A549 (cell line): ENCODE data around the gene CLPSL2. TPM values are rescaled to one million over a fixed set of nuclear protein-coding genes. Genes with fewer than 3 reads are reported as not detected.
A peak's percentile ranks its signal among the peaks of the same experiment; 100 is the strongest.

Experiments
- ATAC-seq, 2 experiments: fragments of 200-7000 bp in 1 of 2; fragments of >200 bp in 1 of 2; cut with Nextera tagmentation in 1 of 2; cut with Tn5 transposase in 1 of 2; 3 replicates each; pipeline versions ENCODE4 v1.8.0 to v1.9.1; 2018 to 2020; ENCODE audit warnings: mild to moderate bottlenecking in 1 of 2, moderate library complexity in 1 of 2
- CTCF ChIA-PET: fragments of 300-600 bp; sonication (Branson Sonifier 250); formaldehyde crosslinking; extraction: SDS; loops from one replicate; lab custom pipeline; 2021; ENCODE audit warnings: antibody characterized with exemption, inconsistent platforms; lab: Yijun Ruan, JAX
- POLR2A ChIA-PET: fragments of 350-600 bp; formaldehyde crosslinking; extraction: SDS; loops from one replicate; lab custom pipeline; 2021; ENCODE audit warnings: antibody characterized with exemption, inconsistent platforms; lab: Yijun Ruan, JAX
- DNase-seq, 2 experiments: peaks; one replicate each; pipeline versions ENCODE4 v3.0.0 to v3.0.0-alpha.2; 2011 to 2016; ENCODE audit warnings: low read depth in 1 of 2, low spot score in 1 of 2
- FAIRE-seq: peaks from 2 replicates; lab custom pipeline; 2011; peaks lifted over from hg19 to GRCh38; lab: Jason Lieb, UNC
- H3K27ac ChIP-seq, 2 experiments: fragments of >200 bp; sonication (Bioruptor Twin); formaldehyde crosslinking; 3 replicates each; pipeline ENCODE4 v1.5.1; 2016 to 2017
- H3K4me1 ChIP-seq: fragments of >200 bp; sonication (Bioruptor Twin); formaldehyde crosslinking; 3 replicates; pipeline ENCODE4 v1.6.1; 2016
- H3K4me2 ChIP-seq: fragments of >200 bp; sonication (Bioruptor Twin); formaldehyde crosslinking; 3 replicates; pipeline ENCODE4 v1.6.1; 2016
- H3K4me3 ChIP-seq: fragments of >200 bp; sonication (Bioruptor Twin); formaldehyde crosslinking; 3 replicates; pipeline ENCODE4 v1.5.1; 2016
- H3K9me3 ChIP-seq: fragments of >200 bp; sonication (Bioruptor Twin); formaldehyde crosslinking; 3 replicates; pipeline ENCODE4 v1.6.1; 2016
- CBX8 ChIP-seq: fragments of 200-600 bp; sonication (generic); IDR thresholded peaks from 2 replicates; pipeline ENCODE4 v1.6.1; 2016
- CEBPB ChIP-seq, 2 experiments: fragments of >200 bp in 1 of 2; sonication (Bioruptor Twin) in 1 of 2; formaldehyde crosslinking in 1 of 2; IDR thresholded peaks; 2 replicates each; pipeline ENCODE4 v1.6.1; 2012 to 2016
- CHD2 ChIP-seq: fragments of 150-350 bp; IDR thresholded peaks from 2 replicates; pipeline ENCODE4 v1.6.1; 2014; ENCODE audit warnings: low read length; ENCODE audit not compliant: partially characterized antibody
- CHD4 ChIP-seq: fragments of 200-600 bp; sonication (generic); IDR thresholded peaks from 2 replicates; pipeline ENCODE4 v1.6.1; 2016; ENCODE audit warnings: antibody characterized with exemption, mild to moderate bottlenecking, borderline replicate concordance
- HOXA7 ChIP-seq: fragments of 250-450 bp; sonication (Bioruptor Pico); IDR thresholded peaks from 2 replicates; pipeline ENCODE4 v1.5.0; 2020; ENCODE audit warnings: mild to moderate bottlenecking, moderate library complexity
- HOXB13 ChIP-seq: fragments of 250-450 bp; sonication (Bioruptor Pico); IDR thresholded peaks from 2 replicates; pipeline ENCODE4 v1.5.0; 2020; ENCODE audit warnings: low read depth, mild to moderate bottlenecking, moderate library complexity
- HOXB5 ChIP-seq: fragments of 250-450 bp; sonication (Bioruptor Pico); IDR thresholded peaks from 2 replicates; pipeline ENCODE4 v1.5.0; 2020; ENCODE audit warnings: mild to moderate bottlenecking, moderate library complexity
- JUN ChIP-seq, 2 experiments: fragments of >200 bp; sonication (Bioruptor Twin); formaldehyde crosslinking; IDR thresholded peaks; 2 replicates in 1 of 2; 3 replicates in 1 of 2; pipeline ENCODE4 v1.6.1; 2016 to 2017
- MAZ ChIP-seq: fragments of 150-350 bp; IDR thresholded peaks from 2 replicates; pipeline ENCODE4 v1.6.1; 2014; ENCODE audit warnings: antibody characterized with exemption, low read depth, low read length, borderline replicate concordance
- NFE2L2 ChIP-seq: fragments of 150-350 bp; conservative IDR thresholded peaks from 2 replicates; pipeline ENCODE4 v1.6.1; 2014; ENCODE audit warnings: low read length
- RAD21 ChIP-seq, 2 experiments: fragments of >200 bp in 1 of 2; sonication (Bioruptor Twin) in 1 of 2; formaldehyde crosslinking in 1 of 2; IDR thresholded peaks in 1 of 2; conservative IDR thresholded peaks in 1 of 2; 2 replicates in 1 of 2; 3 replicates in 1 of 2; pipeline ENCODE4 v1.6.1; 2012 to 2018; ENCODE audit warnings: inconsistent platforms in 1 of 2
- RARB ChIP-seq: fragments of 250-450 bp; sonication (Bioruptor Pico); IDR thresholded peaks from 2 replicates; pipeline ENCODE4 v1.8.0; 2021; ENCODE audit warnings: mild to moderate bottlenecking, moderate library complexity
- RCOR1 ChIP-seq: fragments of 150-350 bp; IDR thresholded peaks from 2 replicates; pipeline ENCODE4 v1.6.1; 2014; ENCODE audit warnings: antibody characterized with exemption, low read length, low read depth
- RFX5 ChIP-seq: fragments of 450-650 bp; IDR thresholded peaks from 2 replicates; pipeline ENCODE4 v1.7.1; 2014; ENCODE audit warnings: antibody characterized with exemption, mild to moderate bottlenecking, moderate library complexity
- RNF2 ChIP-seq: fragments of 200-600 bp; sonication (generic); IDR thresholded peaks from 2 replicates; pipeline ENCODE4 v1.6.1; 2016; ENCODE audit warnings: low read depth, mild to moderate bottlenecking, antibody characterized with exemption, moderate library complexity, borderline replicate concordance
- SMC3 ChIP-seq: fragments of >200 bp; sonication (Bioruptor Twin); formaldehyde crosslinking; IDR thresholded peaks from 3 replicates; pipeline ENCODE4 v1.6.1; 2018; ENCODE audit warnings: inconsistent platforms
- ZC3H11A ChIP-seq: fragments of 450-650 bp; IDR thresholded peaks from 2 replicates; pipeline ENCODE4 v1.6.1; 2014; ENCODE audit warnings: antibody characterized with exemption, mild to moderate bottlenecking
- WGBS: methylation state at CpG from one replicate; pipeline ENCODE4 v1.1.6; 2017; ENCODE audit errors: missing lambda C conversion rate; 5-methylcytosine and 5-hydroxymethylcytosine counted together
- polyA plus RNA-seq, 4 experiments: library from polyadenylated mRNA; depleted of rRNA in 3 of 4; stranded (reverse); fragments of >200 nt; fragmentation: RNase III in 1 of 4; extraction: RNeasy Plus Mini Kit Qiagen cat#74134 plus additional on column Dnase treatment in 1 of 4; gene quantifications; 2 replicates in 3 of 4; 3 replicates in 1 of 4; pipeline ENCODE4 v1.2.3, GENCODE V29; 2011 to 2017
- TF ChIP-seq, protein P1 (sequence below): fragments of >200 bp; sonication (Bioruptor Twin); formaldehyde crosslinking; IDR thresholded peaks from 3 replicates; pipeline ENCODE4 v1.5.1; 2016
- TF ChIP-seq, protein P2 (sequence below): fragments of 450-650 bp; IDR thresholded peaks from 2 replicates; pipeline ENCODE4 v1.6.1; 2014; ENCODE audit warnings: antibody characterized with exemption
- TF ChIP-seq, protein P3 (sequence below): fragments of 200-600 bp; sonication (generic); IDR thresholded peaks from 2 replicates; pipeline ENCODE4 v1.6.1; 2016; ENCODE audit warnings: antibody characterized with exemption, mild to moderate bottlenecking, moderate library complexity

The CLPSL2 gene
- polyA plus RNA-seq, 2 of the 4 experiments (the other 2 are of a cell fraction), result 0.37 to 0.72 TPM

DNA sequence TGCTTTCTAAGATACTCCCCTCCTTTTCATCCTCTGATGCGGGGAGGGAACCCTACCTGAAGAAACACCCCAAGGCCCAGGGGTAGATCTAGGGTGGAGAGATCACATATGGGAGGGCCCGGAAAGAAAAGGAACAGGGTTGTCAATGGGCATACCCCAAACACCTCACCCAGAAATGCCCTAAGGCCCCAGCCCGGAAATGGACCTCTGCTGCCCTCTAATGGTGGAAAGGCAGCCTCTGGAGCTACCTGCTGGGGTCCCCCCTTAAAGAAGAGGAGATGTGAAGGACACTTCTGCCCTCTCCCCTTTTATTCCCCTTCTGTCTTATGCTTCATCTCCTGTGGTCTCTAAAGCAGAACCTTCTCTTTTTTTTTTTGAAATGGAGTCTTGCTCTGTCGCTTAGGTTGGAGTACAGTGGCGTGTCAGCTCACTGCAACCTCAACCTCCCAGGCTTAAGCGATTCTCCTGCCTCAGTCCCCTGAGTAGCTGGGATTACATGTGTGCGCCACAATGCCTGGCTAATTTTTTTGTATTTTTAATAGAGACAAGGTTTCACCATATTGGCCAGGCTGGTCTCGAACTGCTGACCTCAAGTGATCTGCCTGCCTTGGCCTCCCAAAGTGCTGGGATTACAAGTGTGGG is 40.0 kb upstream of the CLPSL2 start:
- peak; percentile 84 for TF ChIP-seq SMC3
- no peak for TF ChIP-seq CBX8
- TF ChIP-seq, protein P1, sequence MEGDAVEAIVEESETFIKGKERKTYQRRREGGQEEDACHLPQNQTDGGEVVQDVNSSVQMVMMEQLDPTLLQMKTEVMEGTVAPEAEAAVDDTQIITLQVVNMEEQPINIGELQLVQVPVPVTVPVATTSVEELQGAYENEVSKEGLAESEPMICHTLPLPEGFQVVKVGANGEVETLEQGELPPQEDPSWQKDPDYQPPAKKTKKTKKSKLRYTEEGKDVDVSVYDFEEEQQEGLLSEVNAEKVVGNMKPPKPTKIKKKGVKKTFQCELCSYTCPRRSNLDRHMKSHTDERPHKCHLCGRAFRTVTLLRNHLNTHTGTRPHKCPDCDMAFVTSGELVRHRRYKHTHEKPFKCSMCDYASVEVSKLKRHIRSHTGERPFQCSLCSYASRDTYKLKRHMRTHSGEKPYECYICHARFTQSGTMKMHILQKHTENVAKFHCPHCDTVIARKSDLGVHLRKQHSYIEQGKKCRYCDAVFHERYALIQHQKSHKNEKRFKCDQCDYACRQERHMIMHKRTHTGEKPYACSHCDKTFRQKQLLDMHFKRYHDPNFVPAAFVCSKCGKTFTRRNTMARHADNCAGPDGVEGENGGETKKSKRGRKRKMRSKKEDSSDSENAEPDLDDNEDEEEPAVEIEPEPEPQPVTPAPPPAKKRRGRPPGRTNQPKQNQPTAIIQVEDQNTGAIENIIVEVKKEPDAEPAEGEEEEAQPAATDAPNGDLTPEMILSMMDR, result peak; percentile 79
- no peak for TF ChIP-seq NFE2L2
- TF ChIP-seq, protein P2, sequence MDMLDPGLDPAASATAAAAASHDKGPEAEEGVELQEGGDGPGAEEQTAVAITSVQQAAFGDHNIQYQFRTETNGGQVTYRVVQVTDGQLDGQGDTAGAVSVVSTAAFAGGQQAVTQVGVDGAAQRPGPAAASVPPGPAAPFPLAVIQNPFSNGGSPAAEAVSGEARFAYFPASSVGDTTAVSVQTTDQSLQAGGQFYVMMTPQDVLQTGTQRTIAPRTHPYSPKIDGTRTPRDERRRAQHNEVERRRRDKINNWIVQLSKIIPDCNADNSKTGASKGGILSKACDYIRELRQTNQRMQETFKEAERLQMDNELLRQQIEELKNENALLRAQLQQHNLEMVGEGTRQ, result no peak
- no peak for TF ChIP-seq RNF2
- peak; percentile 84 to 91 for TF ChIP-seq RAD21 (conservative IDR thresholded peaks at IDR 0.05 in 1 of 2, IDR thresholded peaks at IDR 0.05 in 1 of 2)
- Histone ChIP-seq H3K4me1 (peaks cover 12% of the 10 kb centered on the region), H3K4me3 (no peak overlapping the region), H3K27ac (peak overlapping the region in 1 of 2 experiments; percentile 99; a peak in 1 of 6 replicates), H3K9me3 (no peaks in the 10 kb centered on the region), H3K4me2 (no peak overlapping the region)
- DNase-seq, result peak; percentile 39 to 65
- POLR2A ChIA-PET, result interaction anchor here (0.5 to 0.7 kb wide), 2 partner anchors 9 to 52 kb away, joined by 3 to 4 read pairs; no protein-coding TSS in a partner anchor
- FAIRE-seq, result no peak
- 51% methylated on average over 8 of the region's 8 CpGs for WGBS
- CTCF ChIA-PET, result interaction anchor here (0.6 to 7.2 kb wide), 44 partner anchors 8 to 442 kb away, joined by 3 to 129 read pairs (median 5); no protein-coding TSS in a partner anchor
- peak; percentile 47 to 71; a peak in 4 of 6 replicates for ATAC-seq

DNA sequence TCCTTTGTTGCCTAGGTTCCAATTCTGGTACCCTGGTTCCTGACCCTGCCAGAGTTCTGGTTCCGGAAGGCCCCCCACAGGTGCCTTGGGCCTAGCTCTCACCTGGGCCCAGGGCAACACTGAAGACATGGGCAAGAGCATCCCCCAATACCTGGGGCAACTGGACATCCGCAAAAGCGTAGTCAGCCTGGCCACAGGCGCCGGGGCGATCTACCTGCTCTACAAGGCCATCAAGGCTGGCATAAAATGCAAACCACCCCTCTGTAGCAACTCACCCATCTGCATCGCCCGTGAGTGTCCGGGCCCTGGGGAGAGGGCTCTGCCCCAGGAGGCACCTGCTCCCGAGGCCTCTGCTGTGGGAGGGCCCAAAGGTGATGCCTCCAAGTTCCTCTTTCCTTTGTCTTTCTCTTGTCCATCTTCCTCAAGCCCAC is 39.4 kb upstream of the CLPSL2 start, which contains the start of gene ARMC12:
ARMC12 (plus strand) TSS at position 51 of the 431 bp plus-strand sequence; CDS start at position 128, 77 bp downstream.
- ATAC-seq (peak in 1 of 2 experiments; percentile 31; a peak in 3 of 6 replicates), FAIRE-seq (no peak), DNase-seq (no peak)
- no peak within 1 kb of the TSS for H3K4me2 ChIP-seq
- 100% methylated on average over 2 of the region's 10 CpGs for WGBS
- TF ChIP-seq HOXB13 (no peak), ZC3H11A (no peak), CHD4 (no peak), HOXB5 (CRISPR knock-in tag) (no peak), HOXA7 (CRISPR knock-in tag) (no peak), CHD2 (no peak), SMC3 (no peak), RARB (CRISPR knock-in tag) (no peak)
- H3K4me1 ChIP-seq, result peaks cover 12% of the 10 kb centered on the region
- peak within 1 kb of the TSS; percentile 60 to 99; a peak in 4 of 6 replicates for H3K27ac ChIP-seq
- ChIA-PET POLR2A (interaction anchor here (0.5 kb wide), 1 partner anchor 53 kb away, joined by 3 read pairs; no protein-coding TSS in a partner anchor), CTCF (interaction anchor here (0.7 to 7.2 kb wide), 42 partner anchors 7 to 443 kb away, joined by 3 to 129 read pairs (median 5); no protein-coding TSS in a partner anchor)
- H3K4me3 ChIP-seq, result no peak within 1 kb of the TSS
- no peaks in the 10 kb centered on the region for H3K9me3 ChIP-seq

DNA sequence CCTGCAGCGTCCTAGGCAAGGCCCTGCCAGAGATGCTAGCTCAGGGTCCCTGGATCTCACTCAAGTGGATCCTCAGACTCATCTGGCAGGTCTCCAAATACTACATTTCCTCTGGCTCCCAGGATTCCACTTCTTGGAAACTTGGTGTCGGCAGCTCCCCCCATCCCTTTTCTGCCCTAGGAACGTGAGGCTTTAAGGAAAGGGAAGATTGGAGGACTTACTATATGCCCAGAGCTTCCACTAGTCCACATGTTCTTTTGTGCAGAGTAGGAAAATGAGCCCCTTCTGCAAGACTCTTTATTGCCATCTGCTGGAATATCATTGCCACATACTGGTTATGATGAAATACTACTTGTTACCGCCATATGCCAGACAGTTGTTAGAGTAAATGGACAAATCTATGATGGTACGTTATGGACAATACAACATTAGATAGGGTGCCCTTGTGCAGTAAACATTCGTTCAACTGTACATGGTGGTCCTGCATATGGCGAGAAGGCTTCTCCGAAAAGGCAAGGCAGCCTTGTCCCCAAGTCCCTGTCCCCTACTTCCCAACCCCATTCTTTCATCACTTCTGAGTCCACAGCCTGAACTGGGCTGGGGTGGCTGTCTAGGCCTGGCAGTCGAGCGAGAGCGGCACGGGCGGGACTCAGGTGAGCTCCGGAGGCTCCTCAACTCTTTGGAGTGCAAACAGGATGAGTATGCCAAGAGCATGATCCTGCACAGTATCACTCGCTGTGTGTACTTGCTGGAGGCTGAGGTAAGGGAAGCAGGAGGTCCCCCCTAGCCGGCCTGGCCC is 38.8 kb upstream of the CLPSL2 start:
- no peaks in the 10 kb centered on the region for H3K9me3 ChIP-seq
- ChIA-PET POLR2A (no interaction called here), CTCF (interaction anchor here (0.6 to 7.2 kb wide), 37 partner anchors 9 to 443 kb away, joined by 3 to 129 read pairs (median 5); no protein-coding TSS in a partner anchor)
- H3K4me1 ChIP-seq, result peaks cover 8% of the 10 kb centered on the region
- peak overlapping the region; percentile 60 to 99; a peak in 4 of 6 replicates for H3K27ac ChIP-seq
- 26% methylated on average over 6 of the region's 16 CpGs for WGBS
- no peak overlapping the region for H3K4me2 ChIP-seq
- ATAC-seq (peak; percentile 84 to 86), FAIRE-seq (no peak), DNase-seq (peak; percentile 65 to 78)
- H3K4me3 ChIP-seq, result no peak overlapping the region
- no peak for TF ChIP-seq RCOR1
- peak; percentile 72 for TF ChIP-seq SMC3
- TF ChIP-seq, protein P2, result no peak
- no peak for TF ChIP-seq RFX5
- no peak for TF ChIP-seq JUN (IDR thresholded peaks at IDR 0.05)
- peak; percentile 72 to 91; a peak in 3 of 4 replicates for TF ChIP-seq CEBPB (IDR thresholded peaks at IDR 0.05)
- no peak for TF ChIP-seq NFE2L2
- TF ChIP-seq, protein P3, sequence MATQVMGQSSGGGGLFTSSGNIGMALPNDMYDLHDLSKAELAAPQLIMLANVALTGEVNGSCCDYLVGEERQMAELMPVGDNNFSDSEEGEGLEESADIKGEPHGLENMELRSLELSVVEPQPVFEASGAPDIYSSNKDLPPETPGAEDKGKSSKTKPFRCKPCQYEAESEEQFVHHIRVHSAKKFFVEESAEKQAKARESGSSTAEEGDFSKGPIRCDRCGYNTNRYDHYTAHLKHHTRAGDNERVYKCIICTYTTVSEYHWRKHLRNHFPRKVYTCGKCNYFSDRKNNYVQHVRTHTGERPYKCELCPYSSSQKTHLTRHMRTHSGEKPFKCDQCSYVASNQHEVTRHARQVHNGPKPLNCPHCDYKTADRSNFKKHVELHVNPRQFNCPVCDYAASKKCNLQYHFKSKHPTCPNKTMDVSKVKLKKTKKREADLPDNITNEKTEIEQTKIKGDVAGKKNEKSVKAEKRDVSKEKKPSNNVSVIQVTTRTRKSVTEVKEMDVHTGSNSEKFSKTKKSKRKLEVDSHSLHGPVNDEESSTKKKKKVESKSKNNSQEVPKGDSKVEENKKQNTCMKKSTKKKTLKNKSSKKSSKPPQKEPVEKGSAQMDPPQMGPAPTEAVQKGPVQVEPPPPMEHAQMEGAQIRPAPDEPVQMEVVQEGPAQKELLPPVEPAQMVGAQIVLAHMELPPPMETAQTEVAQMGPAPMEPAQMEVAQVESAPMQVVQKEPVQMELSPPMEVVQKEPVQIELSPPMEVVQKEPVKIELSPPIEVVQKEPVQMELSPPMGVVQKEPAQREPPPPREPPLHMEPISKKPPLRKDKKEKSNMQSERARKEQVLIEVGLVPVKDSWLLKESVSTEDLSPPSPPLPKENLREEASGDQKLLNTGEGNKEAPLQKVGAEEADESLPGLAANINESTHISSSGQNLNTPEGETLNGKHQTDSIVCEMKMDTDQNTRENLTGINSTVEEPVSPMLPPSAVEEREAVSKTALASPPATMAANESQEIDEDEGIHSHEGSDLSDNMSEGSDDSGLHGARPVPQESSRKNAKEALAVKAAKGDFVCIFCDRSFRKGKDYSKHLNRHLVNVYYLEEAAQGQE, result no peak
- no peak for TF ChIP-seq HOXB5 (CRISPR knock-in tag)
- TF ChIP-seq MAZ, result no peak
- TF ChIP-seq RAD21 (conservative IDR thresholded peaks at IDR 0.05 in 1 of 2, IDR thresholded peaks at IDR 0.05 in 1 of 2), result peak; percentile 78 to 83
